ENCODE results near the gene UBA6. TPM values are rescaled to one million over a fixed set of nuclear protein-coding genes. Genes with fewer than 3 reads are reported as not detected.
A peak's percentile ranks its signal among the peaks of the same experiment; 100 is the strongest.

Gene UBA6
- 10 to 100 TPM; 69.6 to 71.6 TPM for total RNA-seq
- 23.3 TPM for polyA plus RNA-seq

- Mint-ChIP-seq H3K9me3 (no peaks in the 10 kb centered on the region), H3K36me3 (peaks cover 3 to 26% (median 4%) of the 10 kb centered on the region in 3 donors), H3K27ac (peak within 1 kb of the TSS; percentile 87 to 99 (median 98)), H3K4me3 (peak within 1 kb of the TSS; percentile 96 to 99 (median 97)), H3K4me1 (peaks cover 57 to 83% (median 77%) of the 10 kb centered on the region in 3 donors), H3K27me3 (no peaks in the 10 kb centered on the region)
- H3K27ac ChIP-seq (ENCODE audit: low read depth, low read length): peak within 1 kb of the TSS; percentile 89
- no peaks in the 10 kb centered on the region for H3K9me3 ChIP-seq (ENCODE audit: low read length)
- peak; percentile 90 to 96 (median 95) for DNase-seq
- no peaks in the 10 kb centered on the region for H3K36me3 ChIP-seq (ENCODE audit: insufficient read depth, low read length)
- H3K4me3 ChIP-seq (ENCODE audit: low read length): peak within 1 kb of the TSS; percentile 84
- H3K4me1 ChIP-seq (ENCODE audit: insufficient read depth, low read length): peaks cover 35% of the 10 kb centered on the region
- ChIA-PET POLR2A (interaction anchor here (2.2 kb wide), 1 partner anchor 156 kb away, joined by 15 read pairs; the partner anchor contains the start of gene CENPC), CTCF (interaction anchor here (0.9 to 1.7 kb wide), 6 partner anchors 10 to 156 kb away, joined by 3 to 4 read pairs (median 3); no protein-coding TSS in a partner anchor)
- no peaks in the 10 kb centered on the region for H3K27me3 ChIP-seq (ENCODE audit: insufficient read depth, low read length, poor library complexity, severe bottlenecking)
Observed at GRCh38 chr4:67700738-67701516, at the start of gene UBA6. TSS of gene UBA6 (minus strand) at chr4:67701155. CDS start at chr4:67701119, 36 bp downstream.

- Mint-ChIP-seq H3K4me3 (no peak overlapping the region), H3K36me3 (no peaks in the 10 kb centered on the region), H3K27ac (no peak overlapping the region), H3K27me3 (no peaks in the 10 kb centered on the region), H3K4me1 (no peaks in the 10 kb centered on the region), H3K9me3 (no peaks in the 10 kb centered on the region)
- POLR2A ChIA-PET: no interaction called here
- no peaks in the 10 kb centered on the region for H3K9me3 ChIP-seq (ENCODE audit: low read length)
- H3K36me3 ChIP-seq (ENCODE audit: insufficient read depth, low read length): no peaks in the 10 kb centered on the region
- H3K27me3 ChIP-seq (ENCODE audit: insufficient read depth, low read length, poor library complexity, severe bottlenecking): no peaks in the 10 kb centered on the region
- H3K27ac ChIP-seq (ENCODE audit: low read depth, low read length): no peak overlapping the region
- CTCF ChIA-PET: interaction anchor here (1.4 kb wide), 1 partner anchor 50 kb away, joined by 3 read pairs; the partner anchor contains the start of gene UBA6
- no peak overlapping the region for H3K4me3 ChIP-seq (ENCODE audit: low read length)
- no peaks in the 10 kb centered on the region for H3K4me1 ChIP-seq (ENCODE audit: insufficient read depth, low read length)
- DNase-seq: no peak
Observed at GRCh38 chr4:67750691-67751090, 49.7 kb upstream of the UBA6 start.

- CTCF ChIA-PET: interaction anchor here (1.3 to 1.4 kb wide), 2 partner anchors 12 to 49 kb away, joined by 3 read pairs; partner anchors contain the start of gene UBA6
- H3K36me3 Mint-ChIP-seq: no peaks in the 10 kb centered on the region
Observed at GRCh38 chr4:67749286-67749685, 48.3 kb upstream of the UBA6 start.

GRCh38 chr4:67746797-67747495 is 46.0 kb upstream of the UBA6 start:
- no peaks in the 10 kb centered on the region for H3K9me3 Mint-ChIP-seq
- no peak overlapping the region for H3K4me3 Mint-ChIP-seq
- H3K27ac Mint-ChIP-seq: no peak overlapping the region
- H3K36me3 Mint-ChIP-seq: peaks cover 0 to 4% (median 3%) of the 10 kb centered on the region in 3 donors
- Histone ChIP-seq H3K36me3 (ENCODE audit: insufficient read depth, low read length) (no peaks in the 10 kb centered on the region), H3K27ac (ENCODE audit: low read depth, low read length) (no peak overlapping the region), H3K4me3 (ENCODE audit: low read length) (no peak overlapping the region), H3K4me1 (ENCODE audit: insufficient read depth, low read length) (no peaks in the 10 kb centered on the region), H3K27me3 (ENCODE audit: insufficient read depth, low read length, poor library complexity, severe bottlenecking) (no peaks in the 10 kb centered on the region), H3K9me3 (ENCODE audit: low read length) (no peaks in the 10 kb centered on the region)
- POLR2A ChIA-PET: no interaction called here
- peak in 2 of 5 donors; percentile 13 to 26 for DNase-seq
- H3K27me3 Mint-ChIP-seq: no peaks in the 10 kb centered on the region
- no peaks in the 10 kb centered on the region for H3K4me1 Mint-ChIP-seq
- CTCF ChIA-PET: interaction anchor here (0.7 to 2.2 kb wide), 10 partner anchors 9 to 196 kb away, joined by 3 to 5 read pairs (median 3); no protein-coding TSS in a partner anchor

More at GRCh38 chr4:67749286-67749685, 48.3 kb upstream of the UBA6 start:
- Mint-ChIP-seq H3K27ac (no peak overlapping the region), H3K27me3 (no peaks in the 10 kb centered on the region), H3K9me3 (no peaks in the 10 kb centered on the region), H3K4me3 (no peak overlapping the region), H3K4me1 (no peaks in the 10 kb centered on the region)
- POLR2A ChIA-PET: no interaction called here
- Histone ChIP-seq H3K27ac (ENCODE audit: low read depth, low read length) (no peak overlapping the region), H3K4me1 (ENCODE audit: insufficient read depth, low read length) (no peaks in the 10 kb centered on the region), H3K36me3 (ENCODE audit: insufficient read depth, low read length) (no peaks in the 10 kb centered on the region), H3K27me3 (ENCODE audit: insufficient read depth, low read length, poor library complexity, severe bottlenecking) (no peaks in the 10 kb centered on the region), H3K9me3 (ENCODE audit: low read length) (no peaks in the 10 kb centered on the region), H3K4me3 (ENCODE audit: low read length) (no peak overlapping the region)
- DNase-seq: no peak

- Histone ChIP-seq H3K36me3 (ENCODE audit: insufficient read depth, low read length) (no peaks in the 10 kb centered on the region), H3K27ac (ENCODE audit: low read depth, low read length) (no peak overlapping the region), H3K27me3 (ENCODE audit: insufficient read depth, low read length, poor library complexity, severe bottlenecking) (no peaks in the 10 kb centered on the region), H3K9me3 (ENCODE audit: low read length) (no peaks in the 10 kb centered on the region), H3K4me3 (ENCODE audit: low read length) (no peak overlapping the region), H3K4me1 (ENCODE audit: insufficient read depth, low read length) (no peaks in the 10 kb centered on the region)
- ChIA-PET POLR2A (no interaction called here), CTCF (interaction anchor here (1.3 kb wide), 1 partner anchor 24 kb away, joined by 3 read pairs; no protein-coding TSS in a partner anchor)
- peaks cover 6 to 8% (median 6%) of the 10 kb centered on the region in 3 donors for H3K4me1 Mint-ChIP-seq
- no peaks in the 10 kb centered on the region for H3K27me3 Mint-ChIP-seq
- no peak for DNase-seq
- peaks cover 0 to 5% (median 3%) of the 10 kb centered on the region in 3 donors for H3K36me3 Mint-ChIP-seq
- no peak overlapping the region for H3K27ac Mint-ChIP-seq
- no peak overlapping the region for H3K4me3 Mint-ChIP-seq
- H3K9me3 Mint-ChIP-seq: no peaks in the 10 kb centered on the region
Observed at GRCh38 chr4:67744561-67745283, 43.8 kb upstream of the UBA6 start.

- Mint-ChIP-seq H3K4me3 (no peak overlapping the region), H3K27ac (no peak overlapping the region), H3K27me3 (no peaks in the 10 kb centered on the region), H3K4me1 (peaks cover 11 to 14% (median 14%) of the 10 kb centered on the region in 3 donors), H3K36me3 (peaks cover 0 to 5% (median 3%) of the 10 kb centered on the region in 3 donors), H3K9me3 (no peaks in the 10 kb centered on the region)
- H3K27ac ChIP-seq (ENCODE audit: low read depth, low read length): no peak overlapping the region
- ChIA-PET CTCF (no interaction called here), POLR2A (no interaction called here)
- no peaks in the 10 kb centered on the region for H3K27me3 ChIP-seq (ENCODE audit: insufficient read depth, low read length, poor library complexity, severe bottlenecking)
- H3K9me3 ChIP-seq (ENCODE audit: low read length): no peaks in the 10 kb centered on the region
- H3K36me3 ChIP-seq (ENCODE audit: insufficient read depth, low read length): no peaks in the 10 kb centered on the region
- DNase-seq: no peak
- H3K4me1 ChIP-seq (ENCODE audit: insufficient read depth, low read length): no peaks in the 10 kb centered on the region
- no peak overlapping the region for H3K4me3 ChIP-seq (ENCODE audit: low read length)
Observed at GRCh38 chr4:67743194-67743593, 42.2 kb upstream of the UBA6 start.

- Mint-ChIP-seq H3K4me3 (no peak overlapping the region), H3K4me1 (peaks cover 11 to 14% (median 14%) of the 10 kb centered on the region in 3 donors), H3K27ac (no peak overlapping the region), H3K9me3 (no peaks in the 10 kb centered on the region), H3K27me3 (no peaks in the 10 kb centered on the region), H3K36me3 (peaks cover 3 to 18% (median 9%) of the 10 kb centered on the region in 3 donors)
- H3K27ac ChIP-seq (ENCODE audit: low read depth, low read length): no peak overlapping the region
- H3K36me3 ChIP-seq (ENCODE audit: insufficient read depth, low read length): no peaks in the 10 kb centered on the region
- DNase-seq: no peak
- no peak overlapping the region for H3K4me3 ChIP-seq (ENCODE audit: low read length)
- POLR2A ChIA-PET: no interaction called here
- H3K27me3 ChIP-seq (ENCODE audit: insufficient read depth, low read length, poor library complexity, severe bottlenecking): no peaks in the 10 kb centered on the region
- CTCF ChIA-PET: no interaction called here
- H3K9me3 ChIP-seq (ENCODE audit: low read length): no peaks in the 10 kb centered on the region
- no peaks in the 10 kb centered on the region for H3K4me1 ChIP-seq (ENCODE audit: insufficient read depth, low read length)
Observed at GRCh38 chr4:67736262-67736661, 35.3 kb upstream of the UBA6 start.

Measured in CD8-positive, alpha-beta memory T cell (primary cell).